ENCODE measurements around the gene MAP2.

Gene MAP2

GRCh38 chr2:209388446-209389037 is 35.3 kb upstream of the MAP2 start:
- TF ChIP-seq CTCF (IDR thresholded peaks at IDR 0.05; ENCODE audit: insufficient read depth, low read depth, low read length, missing control alignments), result no peak
- no peak overlapping the region for H3K4me3 ChIP-seq (ENCODE audit: low read depth, low read length)
- no peak for DNase-seq (ENCODE audit: low read depth)

- no peak for DNase-seq (ENCODE audit: low read depth)
- no peak overlapping the region for H3K4me3 ChIP-seq (ENCODE audit: low read depth, low read length)
- no peak for TF ChIP-seq CTCF (IDR thresholded peaks at IDR 0.05; ENCODE audit: insufficient read depth, low read depth, low read length, missing control alignments)
Measured at GRCh38 chr2:209389171-209389618, 34.7 kb upstream of the MAP2 start.

- DNase-seq (ENCODE audit: low read depth), result no peak
- TF ChIP-seq CTCF (IDR thresholded peaks at IDR 0.05; ENCODE audit: insufficient read depth, low read depth, low read length, missing control alignments), result no peak
- H3K4me3 ChIP-seq (ENCODE audit: low read depth, low read length), result no peak overlapping the region
Measured at GRCh38 chr2:209390839-209391238, 33.0 kb upstream of the MAP2 start.

GRCh38 chr2:209391776-209392401 is 32.0 kb upstream of the MAP2 start:
- no peak for TF ChIP-seq CTCF (IDR thresholded peaks at IDR 0.05; ENCODE audit: insufficient read depth, low read depth, low read length, missing control alignments)
- no peak overlapping the region for H3K4me3 ChIP-seq (ENCODE audit: low read depth, low read length)
- DNase-seq (ENCODE audit: low read depth), result no peak

GRCh38 chr2:209395229-209395628 is 28.6 kb upstream of the MAP2 start:
- DNase-seq (ENCODE audit: low read depth), result no peak
- no peak for TF ChIP-seq CTCF (IDR thresholded peaks at IDR 0.05; ENCODE audit: insufficient read depth, low read depth, low read length, missing control alignments)
- H3K4me3 ChIP-seq (ENCODE audit: low read depth, low read length), result no peak overlapping the region

GRCh38 chr2:209395652-209396051 is 28.2 kb upstream of the MAP2 start:
- no peak overlapping the region for H3K4me3 ChIP-seq (ENCODE audit: low read depth, low read length)
- no peak for TF ChIP-seq CTCF (IDR thresholded peaks at IDR 0.05; ENCODE audit: insufficient read depth, low read depth, low read length, missing control alignments)
- DNase-seq (ENCODE audit: low read depth), result no peak

GRCh38 chr2:209398463-209398862 is 25.4 kb upstream of the MAP2 start:
- TF ChIP-seq CTCF (IDR thresholded peaks at IDR 0.05; ENCODE audit: insufficient read depth, low read depth, low read length, missing control alignments), result no peak
- H3K4me3 ChIP-seq (ENCODE audit: low read depth, low read length), result no peak overlapping the region
- no peak for DNase-seq (ENCODE audit: low read depth)
